Stimulated activated CD8-positive, alpha-beta memory T cell treated with anti-CD3 and anti-CD28 coated beads, Interleukin-2, amount 100 ng/mL, for 48 hours (primary cell): ENCODE data around the gene ZNF148.

Experiments
- DNase-seq, 2 donors: peaks; one replicate each; pipeline ENCODE4 v3.0.0-alpha.2; 2020; ENCODE audit warnings: low read depth in 2 of 2

ZNF148 gene

DNA sequence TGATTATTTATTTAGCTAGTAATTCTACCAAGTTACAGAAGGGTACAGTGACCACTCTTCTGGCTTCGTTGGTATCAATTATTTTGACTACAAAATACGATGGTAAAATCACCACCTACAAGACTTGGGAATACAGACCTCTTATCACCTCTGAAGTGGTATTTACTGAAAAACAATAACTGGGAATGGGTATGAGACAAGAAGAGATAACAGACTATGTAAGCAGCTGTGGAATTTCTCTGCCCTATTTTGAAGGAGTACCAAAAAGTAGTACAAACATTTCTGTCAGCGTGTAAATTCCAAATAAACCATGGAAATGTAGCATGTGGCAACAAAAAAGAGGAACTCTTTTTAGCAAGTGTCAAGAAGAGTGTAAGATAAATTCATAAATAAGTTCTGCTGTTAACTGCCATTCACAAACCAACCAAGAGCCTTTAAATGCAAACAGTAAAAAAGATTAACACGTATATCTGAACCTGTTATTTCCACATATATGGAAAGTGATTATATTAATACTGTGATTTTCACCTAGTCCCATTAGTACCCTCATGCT, 85.6 kb downstream of the ZNF148 start:
- DNase-seq: no peak

DNA sequence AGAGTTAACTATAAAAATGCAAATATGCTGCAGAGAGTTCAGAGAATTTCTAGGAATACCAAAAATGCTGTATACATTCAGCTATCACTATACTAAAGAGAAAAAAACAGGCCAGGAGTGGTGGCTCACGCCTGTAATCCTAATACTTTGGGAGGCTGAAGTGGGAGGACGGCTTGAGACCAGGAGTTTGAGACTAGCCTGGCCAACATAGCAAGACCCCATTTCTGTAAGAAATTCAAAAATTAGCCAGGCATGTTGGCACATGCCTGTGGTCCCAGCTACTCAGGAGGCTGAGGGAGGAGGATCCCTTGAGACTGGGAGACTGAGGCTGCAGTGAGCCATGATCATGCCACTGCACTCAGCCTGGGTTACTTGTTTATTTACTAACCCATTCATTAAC, 87.9 kb downstream of the ZNF148 start:
- DNase-seq: no peak

DNA sequence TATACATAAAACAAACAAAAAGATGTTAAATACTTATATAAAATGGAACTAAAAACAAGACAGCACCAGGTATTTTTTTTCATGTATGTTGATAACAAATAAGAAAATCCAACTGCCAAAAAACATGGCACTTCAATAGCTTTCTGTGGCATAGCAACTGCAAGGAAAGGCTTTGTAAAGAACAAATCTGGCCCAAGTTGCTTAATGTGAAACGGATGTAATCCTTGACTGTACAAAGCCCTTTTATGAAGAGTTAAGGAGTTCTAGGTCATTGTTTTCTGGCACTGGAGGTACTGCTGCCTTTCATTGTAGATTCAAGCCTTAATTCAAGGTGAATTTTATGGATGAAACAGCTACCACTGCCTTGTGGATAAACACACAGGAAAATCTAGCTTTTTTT, 93.7 kb downstream of the ZNF148 start:
- DNase-seq: no peak

DNA sequence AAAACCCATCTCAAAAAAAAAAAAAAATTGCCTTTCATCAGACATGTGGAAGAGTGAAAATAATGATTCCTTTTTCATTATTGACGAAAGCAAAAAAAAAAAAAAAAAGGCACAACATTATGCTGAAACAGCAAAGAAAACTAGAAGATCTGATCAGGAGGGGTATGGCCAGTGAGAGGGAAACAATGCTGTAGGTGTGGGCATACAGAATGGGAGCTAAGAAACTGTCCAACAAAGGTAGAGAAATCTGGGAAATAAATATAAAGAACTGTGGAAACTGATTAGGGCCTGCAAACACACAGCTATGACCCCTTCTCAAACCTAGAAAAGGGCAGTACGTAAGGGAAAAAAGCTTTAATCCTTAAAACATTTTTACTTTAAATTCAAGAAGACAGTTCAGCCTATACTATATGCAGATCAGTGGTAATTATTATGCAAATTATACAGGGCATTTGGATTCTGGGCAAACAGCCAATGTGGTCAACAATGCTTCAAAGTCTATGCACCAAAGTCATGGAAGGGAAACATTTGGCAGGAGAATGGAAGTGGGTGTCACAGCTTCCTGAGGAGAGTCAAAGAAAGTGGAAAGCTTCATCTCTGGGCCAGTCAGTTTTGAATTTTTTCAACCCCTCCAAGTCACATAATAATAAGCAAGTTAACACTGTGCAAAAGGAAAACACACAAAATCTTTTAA, 94.3 kb downstream of the ZNF148 start:
- DNase-seq: no peak

DNA sequence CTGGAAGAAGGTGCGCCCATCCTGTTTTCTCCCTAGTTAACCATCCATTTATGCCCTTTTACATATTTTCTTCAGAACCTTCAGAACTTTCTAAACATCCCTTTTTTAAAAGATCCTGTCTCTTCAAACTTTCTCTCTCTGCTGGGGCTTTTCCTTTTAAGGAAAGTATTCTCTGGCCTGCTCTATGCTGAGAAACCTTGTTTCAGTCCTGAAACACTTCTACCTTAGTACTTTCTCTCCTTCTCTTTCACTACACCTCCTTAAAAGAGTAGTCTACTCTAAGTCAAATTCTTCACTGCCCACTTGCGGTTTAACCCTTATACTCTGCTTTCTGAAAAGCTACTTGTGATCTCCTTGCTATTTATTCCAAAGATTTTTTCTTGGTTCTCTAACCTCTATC, 97.0 kb downstream of the ZNF148 start:
- DNase-seq: no peak

DNA sequence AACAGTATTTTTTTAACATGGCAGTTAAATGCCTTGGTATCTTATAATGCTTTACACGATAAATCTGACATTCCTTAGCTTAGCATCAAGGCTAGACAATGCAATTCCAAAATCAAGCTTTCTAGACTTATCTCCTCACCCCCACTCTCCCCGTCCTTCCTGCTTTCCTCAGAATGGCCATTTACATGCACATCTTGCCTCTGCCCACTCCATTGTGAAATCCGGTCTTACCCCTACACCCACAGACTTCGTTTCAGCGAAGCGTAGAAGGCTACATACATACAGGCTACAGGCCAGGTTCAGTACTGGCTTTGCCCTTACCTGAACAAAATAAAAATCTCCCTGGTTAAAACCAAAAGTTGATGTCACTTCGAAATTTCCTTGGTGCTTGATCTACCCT, 104.0 kb downstream of the ZNF148 start:
- DNase-seq: no peak

DNA sequence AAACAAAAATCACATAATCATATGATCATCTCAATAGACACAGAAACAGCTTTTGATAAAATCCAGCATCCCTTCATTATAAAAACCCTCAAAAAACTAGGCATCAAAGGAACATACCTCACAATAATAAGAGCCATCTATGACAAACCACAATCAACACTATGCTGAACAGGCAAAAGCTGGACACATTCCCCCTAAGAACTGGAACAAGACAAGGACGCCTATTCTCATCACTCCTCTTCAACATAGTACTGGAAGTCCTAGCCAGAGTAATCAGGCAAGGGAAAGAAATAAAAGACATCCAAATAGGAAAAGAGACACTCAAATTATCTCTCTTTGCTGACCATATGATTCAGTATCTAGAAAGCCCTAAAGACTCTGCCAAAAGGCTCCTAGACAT, 107.7 kb downstream of the ZNF148 start:
- no peak for DNase-seq

DNA sequence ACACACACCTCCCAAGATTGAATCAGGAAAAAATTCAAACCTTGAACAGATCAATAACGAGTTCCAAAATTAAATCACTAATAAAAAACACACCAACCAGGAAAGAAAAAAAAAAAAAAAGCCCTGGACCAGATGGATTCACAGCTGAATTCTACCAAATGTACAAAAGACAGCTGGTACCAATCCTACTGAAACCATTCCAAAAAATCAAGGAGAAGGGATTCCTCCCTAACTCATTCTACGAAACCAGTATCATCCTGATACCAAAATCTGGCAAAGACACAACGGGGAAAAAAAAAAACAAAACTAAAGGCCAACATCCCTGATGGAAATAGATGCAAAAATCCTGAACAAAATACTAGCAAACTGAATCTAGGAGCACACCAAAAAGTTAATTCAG, 108.2 kb downstream of the ZNF148 start:
- DNase-seq: no peak

DNA sequence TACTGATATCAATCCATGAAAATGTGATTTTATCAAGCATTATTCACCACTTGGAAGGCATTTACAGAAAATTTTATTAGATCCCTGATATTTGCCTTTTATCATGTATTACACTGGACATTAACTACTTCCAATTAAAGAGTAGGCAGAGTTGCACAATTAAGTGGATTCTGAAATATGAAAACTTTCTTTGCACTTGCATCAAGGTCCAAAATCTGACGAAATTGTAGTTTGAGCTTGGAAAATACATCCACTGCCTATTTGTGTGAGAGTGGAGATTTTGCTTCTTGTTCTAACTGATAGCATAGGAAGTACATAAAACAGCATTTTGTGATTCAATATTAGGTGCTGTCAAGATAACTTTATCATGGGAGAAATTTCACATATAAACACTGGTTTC, 113.0 kb downstream of the ZNF148 start:
- DNase-seq: no peak

DNA sequence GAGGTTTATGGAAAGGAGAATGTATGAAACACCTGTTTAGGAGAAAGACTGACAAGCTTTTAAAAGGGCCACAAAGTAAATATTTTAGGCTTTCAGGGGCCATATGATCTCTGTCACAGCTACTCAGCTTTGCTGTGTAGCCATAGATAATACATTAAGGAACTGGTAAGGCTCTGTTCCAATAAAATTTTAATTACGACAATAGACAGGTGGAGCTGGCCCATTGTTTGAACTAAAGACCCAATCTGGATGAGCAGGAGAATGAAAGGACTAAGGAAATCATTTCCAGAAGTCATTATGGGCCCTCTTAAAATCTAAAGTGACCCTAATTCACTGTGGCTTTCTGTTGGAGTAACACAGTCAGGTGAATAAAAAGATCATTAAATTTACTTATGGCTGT, 114.1 kb downstream of the ZNF148 start:
- DNase-seq: no peak

DNA sequence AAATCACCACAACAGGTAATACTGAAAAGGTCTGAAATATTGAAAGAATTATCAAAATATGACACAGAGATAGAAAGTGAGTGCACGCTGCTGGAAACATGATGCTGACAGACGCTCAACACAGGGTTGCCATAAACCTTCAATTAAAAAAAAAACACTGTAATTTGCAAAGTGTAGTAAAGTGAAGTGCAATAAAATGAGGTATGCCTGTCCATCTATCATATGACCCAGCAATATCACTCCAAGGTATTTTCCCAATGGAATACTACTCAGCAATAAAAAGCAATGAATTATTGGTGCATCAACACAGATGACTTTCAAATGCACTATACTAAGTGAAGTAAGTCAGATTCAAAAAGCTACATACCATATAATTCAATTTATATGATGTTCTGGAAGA, 115.0 kb downstream of the ZNF148 start:
- no peak for DNase-seq

DNA sequence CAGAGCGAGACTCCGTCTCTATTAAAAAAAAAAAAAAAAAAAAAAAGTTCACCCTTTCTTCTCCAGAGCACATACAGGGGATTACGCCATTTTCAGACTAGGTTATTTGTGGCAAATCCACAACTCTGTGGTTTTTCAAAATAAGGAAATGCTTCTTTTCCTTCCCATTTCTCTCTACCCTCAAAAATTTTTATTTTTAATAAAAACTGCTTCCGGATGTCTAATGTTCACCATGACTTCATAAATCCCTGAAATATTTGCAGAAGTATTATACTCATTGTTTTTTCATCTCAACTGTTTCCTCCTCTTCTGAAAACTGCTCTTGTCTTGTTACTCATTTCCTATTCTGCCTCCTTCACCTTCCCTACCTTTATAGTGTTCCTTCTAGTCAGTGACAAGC, 117.6 kb downstream of the ZNF148 start:
- DNase-seq: no peak

DNA sequence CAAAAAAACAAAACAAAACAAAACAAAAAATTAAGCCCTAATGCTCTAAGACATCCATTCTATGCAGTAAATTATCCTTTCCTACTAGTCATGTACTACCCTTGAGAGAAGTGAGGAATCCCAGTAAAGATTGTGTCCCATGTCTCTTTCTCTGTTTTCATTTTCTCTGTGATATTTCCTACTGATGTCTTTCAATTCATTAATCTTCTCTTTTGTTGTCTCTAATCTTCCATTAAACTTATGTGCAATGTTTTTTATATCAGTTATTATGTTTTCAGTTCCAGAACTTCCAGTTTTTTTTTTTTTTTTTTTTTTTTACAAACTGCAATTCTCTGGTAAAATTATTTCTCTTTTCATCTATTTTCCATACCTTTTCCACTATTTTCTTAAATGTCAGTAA, 118.5 kb downstream of the ZNF148 start:
- DNase-seq: no peak

DNA sequence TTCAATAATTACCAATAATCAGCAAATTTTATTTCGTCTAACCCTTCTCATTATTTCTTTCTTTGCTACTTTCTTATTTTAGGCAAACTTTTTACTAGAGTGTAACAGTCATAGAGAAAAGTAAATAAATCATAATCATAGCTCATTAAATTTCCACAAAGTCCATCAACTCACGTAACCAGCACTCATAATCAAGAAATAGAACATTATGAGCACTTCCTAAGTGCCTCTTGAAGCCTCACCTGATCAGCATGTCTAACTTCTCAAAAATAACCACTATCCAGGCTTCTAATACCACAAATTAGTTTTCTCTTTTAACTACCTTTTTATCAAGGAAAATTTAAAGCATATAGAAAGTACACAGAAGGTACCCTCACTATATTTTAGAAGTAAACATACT, 124.2 kb downstream of the ZNF148 start:
- no peak for DNase-seq

DNA sequence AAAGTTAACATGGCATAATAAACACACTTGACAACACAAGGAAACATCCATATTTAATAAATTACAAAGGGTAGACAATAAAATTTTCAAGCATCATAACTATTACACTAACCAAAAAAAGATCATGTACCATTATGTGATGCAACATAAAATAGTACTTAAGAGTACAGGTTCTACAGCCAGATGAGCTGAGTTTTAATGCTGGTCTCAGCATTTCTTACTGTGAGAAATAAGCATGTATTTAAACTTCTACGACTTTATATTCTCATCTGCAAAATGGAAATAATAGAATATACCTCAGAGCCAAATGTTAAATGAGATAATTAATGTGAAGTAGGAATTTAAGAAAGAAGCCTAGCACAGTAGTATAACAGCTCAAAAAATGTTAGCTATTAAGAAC, 128.9 kb downstream of the ZNF148 start:
- DNase-seq: no peak

DNA sequence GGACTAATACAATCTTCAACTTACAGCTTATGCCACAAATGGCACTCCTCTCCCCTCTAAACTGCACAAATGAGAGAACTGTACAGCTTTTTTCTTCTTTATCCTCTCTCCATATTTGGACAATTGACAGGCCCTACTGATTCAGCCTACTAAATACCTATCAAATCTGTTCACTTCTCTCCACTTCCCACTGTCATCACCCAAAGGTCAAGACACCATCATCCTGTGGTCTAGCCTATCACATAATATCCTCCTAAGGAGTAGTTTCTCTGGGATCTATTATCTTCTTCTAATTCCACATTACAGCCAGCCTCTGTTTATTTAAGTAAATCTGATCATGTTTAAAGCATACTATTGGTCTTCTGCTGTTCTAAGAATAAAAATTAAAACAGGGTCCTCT, 129.6 kb downstream of the ZNF148 start:
- DNase-seq: no peak

DNA sequence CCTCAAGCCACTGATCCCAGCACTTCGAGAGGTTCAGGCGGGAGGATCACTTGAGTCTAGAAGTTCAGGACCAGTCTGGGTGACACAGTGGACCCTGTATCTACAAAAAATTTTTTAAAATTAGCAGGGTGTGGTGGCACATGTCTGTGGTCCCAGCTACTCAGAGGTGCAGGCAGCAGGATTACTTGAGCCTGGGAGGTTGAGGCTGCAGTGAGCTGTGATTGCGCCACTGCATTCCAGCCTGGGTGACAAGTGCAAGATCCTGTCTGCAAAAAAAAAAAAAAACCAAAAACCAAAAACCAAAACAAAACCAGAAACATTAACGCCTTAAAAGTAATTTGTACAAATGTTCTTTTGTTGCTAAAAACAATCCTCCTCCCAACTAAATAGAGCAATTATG, 134.6 kb downstream of the ZNF148 start:
- no peak for DNase-seq

DNA sequence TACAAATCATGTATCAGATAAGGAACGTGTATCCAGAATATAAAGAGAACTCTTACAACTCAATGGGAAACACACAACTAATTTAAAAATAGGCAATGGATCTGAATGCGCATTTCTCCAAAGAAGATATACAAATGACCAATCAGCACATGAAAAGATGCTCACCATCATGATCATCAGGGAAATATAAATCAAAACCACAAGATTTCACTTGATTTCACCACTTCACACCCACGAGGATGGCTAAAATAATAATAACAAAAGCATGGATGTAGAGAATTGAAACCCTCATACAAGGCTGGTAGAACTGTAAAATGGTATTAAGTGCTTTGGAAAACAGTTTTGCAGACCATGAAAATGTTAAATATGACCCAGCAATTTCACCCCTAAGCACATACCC, 135.9 kb downstream of the ZNF148 start:
- DNase-seq: no peak

DNA sequence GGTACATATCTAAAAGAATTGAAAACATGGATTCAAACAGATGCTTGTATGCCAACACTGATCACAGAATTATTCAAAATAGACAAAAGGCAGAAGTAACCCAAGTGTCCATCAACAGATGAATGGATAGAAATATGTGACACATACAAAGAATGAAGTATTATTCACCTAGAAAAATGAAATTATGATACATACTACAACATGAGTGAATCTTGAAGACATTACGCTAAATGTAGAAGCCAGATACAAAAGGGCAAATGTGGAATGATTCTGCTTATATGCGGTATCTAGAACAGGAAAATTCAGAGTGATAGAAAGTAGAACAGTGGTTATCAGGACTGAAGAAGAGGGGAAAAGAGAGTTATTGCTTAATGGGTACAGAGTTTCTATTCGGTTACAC, 136.4 kb downstream of the ZNF148 start:
- DNase-seq: no peak

DNA sequence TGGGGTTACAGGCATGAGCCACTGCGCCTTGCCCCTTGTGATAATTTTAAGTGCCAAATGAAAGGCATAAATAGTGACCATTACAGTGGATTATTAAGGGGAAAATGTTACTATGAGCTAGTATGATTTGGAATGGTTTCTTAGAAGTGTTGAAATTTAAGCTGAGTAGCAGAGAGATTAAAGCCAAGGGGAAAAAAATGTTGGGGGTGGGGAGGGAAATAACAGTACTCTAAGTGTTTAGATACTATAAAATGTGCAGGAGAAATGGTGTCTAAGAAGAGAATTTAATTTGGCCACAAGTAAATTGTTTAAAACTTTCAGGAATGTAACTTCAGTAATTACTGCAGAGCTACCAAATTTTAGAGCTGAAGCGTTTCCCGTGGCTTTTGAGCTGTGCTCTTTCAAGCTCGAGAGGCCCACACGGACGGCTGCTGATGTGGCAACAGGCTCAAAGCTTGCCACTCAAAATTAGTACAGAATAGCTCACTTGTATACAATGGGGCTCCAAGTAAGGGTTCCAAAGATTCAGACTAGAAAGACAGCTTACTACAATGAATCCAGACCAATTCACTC, 138.7 kb downstream of the ZNF148 start:
- no peak for DNase-seq

DNA sequence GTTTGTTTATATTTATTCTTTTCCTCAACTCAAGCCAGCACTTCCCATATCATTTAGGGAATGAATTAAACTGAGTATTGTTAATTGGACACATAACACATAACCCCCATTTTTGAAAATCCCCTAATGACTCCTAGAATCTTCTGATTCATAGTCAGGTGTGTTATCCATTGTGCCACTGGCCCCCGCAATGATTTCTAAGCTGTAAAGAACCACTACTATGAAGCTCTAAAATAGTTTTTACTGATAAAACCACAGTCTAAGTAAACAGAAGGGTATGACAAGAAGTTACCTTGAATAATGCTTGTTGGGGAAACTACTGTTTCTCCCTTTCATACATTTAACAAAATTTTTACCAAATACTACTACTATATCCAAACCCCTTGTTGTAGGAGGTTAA, 140.3 kb downstream of the ZNF148 start:
- no peak for DNase-seq

DNA sequence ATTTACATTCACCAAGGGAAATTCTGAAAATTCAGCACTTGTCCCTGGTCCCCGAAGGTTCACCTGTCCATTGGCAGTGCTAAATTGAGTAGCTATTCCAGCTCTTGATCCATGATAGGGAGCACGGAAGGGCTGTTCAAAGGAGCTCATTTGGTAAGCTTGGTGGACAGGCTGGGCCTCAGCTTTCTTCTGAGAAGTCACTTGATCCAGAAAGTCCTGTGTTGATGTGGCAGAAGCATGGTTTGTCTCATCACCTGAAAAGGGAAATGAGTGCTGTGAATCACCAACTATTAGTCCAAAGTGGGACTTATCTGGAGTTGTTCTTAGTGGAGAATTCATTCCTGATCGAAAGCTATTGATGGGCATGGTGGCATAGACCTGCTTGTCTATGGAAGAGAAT, 142.7 kb downstream of the ZNF148 start:
- no peak for DNase-seq

DNA sequence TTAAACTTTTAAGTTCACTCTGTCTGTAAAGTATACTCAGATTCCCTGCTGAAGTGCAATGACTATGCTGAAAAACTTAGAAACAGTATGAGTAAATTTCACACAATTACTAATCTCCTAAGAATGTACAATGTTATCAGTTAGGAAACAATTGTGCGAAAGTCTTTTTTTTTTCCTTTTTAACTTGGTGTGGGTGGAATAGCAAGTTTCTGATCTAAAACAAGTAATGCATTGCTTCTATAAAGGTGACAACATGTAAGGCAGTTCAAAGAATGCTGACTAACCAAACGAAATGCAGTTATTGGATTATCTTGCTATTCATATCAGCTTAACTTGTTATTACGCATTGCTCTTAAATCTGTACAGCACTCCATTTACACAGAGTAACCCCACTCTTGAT, 143.2 kb downstream of the ZNF148 start:
- no peak for DNase-seq

DNA sequence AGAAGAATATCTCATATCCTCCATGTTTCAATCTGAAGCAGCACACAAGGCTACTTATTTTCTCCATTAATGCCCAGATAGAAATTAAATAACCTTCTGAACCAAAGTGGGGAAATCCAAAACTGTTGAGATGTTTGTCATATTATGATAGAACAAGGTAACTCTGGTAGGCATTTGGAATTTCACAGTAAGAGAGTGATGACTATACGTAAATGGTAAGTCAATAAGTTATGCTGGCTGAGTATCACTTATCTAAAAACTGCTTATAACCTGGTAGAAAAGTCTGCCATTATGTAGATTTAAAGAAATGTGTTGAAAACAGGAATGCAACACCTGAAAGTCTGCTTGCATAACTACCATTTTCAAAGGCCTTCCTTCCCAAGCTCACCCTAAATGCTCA, 145.4 kb downstream of the ZNF148 start:
- no peak for DNase-seq
